Gastrocnemius medialis (tissue), 4 donors: Measurements from ENCODE around the gene RORB. TPM values are rescaled to one million over a fixed set of nuclear protein-coding genes. Genes with fewer than 3 reads are reported as not detected.

Source experiments
- ATAC-seq, 2 donors: fragments of 150-250 bp; one replicate each; pipeline ENCODE4 v1.9.1; 2016
- DNase-seq, 2 donors: peaks; one replicate each; pipeline ENCODE4 v3.0.0-alpha.2; 2019
- H3K27ac ChIP-seq, 4 donors: fragments of 200-600 bp; sonication (generic); 1 replicate in 1 of 4; 2 replicates in 3 of 4; pipeline ENCODE4 v1.5.1; 2016 to 2018; ENCODE audit warnings: mild to moderate bottlenecking in 2 of 4, moderate library complexity in 1 of 4
- H3K27me3 ChIP-seq, 3 donors: fragments of 200-600 bp; sonication (generic) in 2 of 3; 1 replicate in 1 of 3; 2 replicates in 2 of 3; pipeline versions ENCODE4 v1.5.1 to v1.6.0; 2016 to 2019; ENCODE audit warnings: mild to moderate bottlenecking in 1 of 3, moderate library complexity in 1 of 3
- H3K36me3 ChIP-seq, 2 donors: fragments of 200-600 bp; sonication (generic) in 1 of 2; one replicate each; pipeline ENCODE4 v1.5.1; 2017 to 2018
- H3K4me1 ChIP-seq, 2 donors: fragments of 200-600 bp; sonication (generic) in 1 of 2; one replicate each; pipeline ENCODE4 v1.5.1; 2016 to 2017; ENCODE audit warnings: mild to moderate bottlenecking in 2 of 2
- H3K4me3 ChIP-seq, 4 donors: fragments of 200-600 bp; sonication (generic) in 3 of 4; 1 replicate in 1 of 4; 2 replicates in 3 of 4; pipeline ENCODE4 v1.5.1; 2016 to 2019; ENCODE audit warnings: mild to moderate bottlenecking in 2 of 4
- H3K9me3 ChIP-seq, 3 donors: fragments of 200-600 bp; sonication (generic) in 2 of 3; 1 replicate in 1 of 3; 2 replicates in 2 of 3; pipeline ENCODE4 v1.5.1; 2016 to 2019
- POLR2A ChIP-seq, 2 donors: fragments of 450-650 bp; IDR thresholded peaks; one replicate each; pipeline ENCODE4 v1.6.1; 2017; ENCODE audit warnings: antibody characterized with exemption in 2 of 2, mild to moderate bottlenecking in 2 of 2, moderate library complexity in 2 of 2
- in situ Hi-C, 4 donors: fragments of 200-750 bp; cut with MboI; loops; one replicate each; pipeline versions ENCODE4 v1.15.0 to v1.8.0; 2017; ENCODE audit warnings: low sequenced_read_pairs in 4 of 4
- intact Hi-C: fragments of 100-400 bp; cut with DNase I; formaldehyde crosslinking; loops from one replicate; pipeline ENCODE4 v1.15.1; 2023; ENCODE audit warnings: low total_unique reads
- total RNA-seq, 4 donors: library from RNA; depleted of rRNA; stranded (reverse); fragments of >200 nt; gene quantifications; one replicate each; pipeline versions ENCODE4 v1.1.0 to v1.2.3, GENCODE V29; 2016
- TF ChIP-seq, protein P1 (sequence below), 5 experiments: fragments of 450-650 bp in 3 of 5; fragments of 200-600 bp in 2 of 5; sonication (generic) in 2 of 5; IDR thresholded peaks in 4 of 5; conservative IDR thresholded peaks in 1 of 5; 1 replicate in 4 of 5; 2 replicates in 1 of 5; pipeline ENCODE4 v1.5.1; 2016 to 2019; ENCODE audit warnings: antibody characterized with exemption in 5 of 5, mild to moderate bottlenecking in 3 of 5, moderate library complexity in 3 of 5

RORB gene
- total RNA-seq, 4 donors from 2014 or later, result 0.10 TPM; not detected in 3

DNA sequence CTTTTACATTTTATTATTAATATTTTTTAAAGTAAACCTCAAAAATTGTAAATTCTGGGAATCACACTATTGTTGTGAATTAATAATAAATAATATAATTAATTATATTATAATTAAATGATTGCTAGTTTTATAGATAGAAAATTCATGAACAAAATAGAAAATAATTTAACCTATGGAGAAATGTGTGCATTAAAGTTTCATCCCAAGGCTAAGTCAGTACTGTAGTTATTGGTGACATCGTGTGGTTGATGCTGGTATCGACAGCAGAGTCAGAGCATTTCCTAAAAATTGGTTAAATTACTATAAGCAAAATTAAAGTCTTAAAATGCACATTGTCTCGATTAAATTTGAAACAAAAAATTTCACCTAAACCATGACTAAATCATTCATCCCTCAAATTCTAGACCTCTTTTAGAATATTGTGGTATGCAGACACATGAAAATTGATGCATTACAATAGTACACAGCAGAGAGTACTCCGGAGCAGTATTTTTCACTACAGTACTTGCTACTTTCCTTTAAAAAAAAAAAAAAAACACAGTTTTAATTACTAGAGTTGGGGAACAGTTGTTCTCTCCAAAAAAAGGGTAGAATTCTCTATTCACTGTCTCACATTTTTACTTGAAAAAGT is 73.9 kb downstream of the RORB start:
- no peak for TF ChIP-seq POLR2A (IDR thresholded peaks at IDR 0.05)
- TF ChIP-seq, protein P1, sequence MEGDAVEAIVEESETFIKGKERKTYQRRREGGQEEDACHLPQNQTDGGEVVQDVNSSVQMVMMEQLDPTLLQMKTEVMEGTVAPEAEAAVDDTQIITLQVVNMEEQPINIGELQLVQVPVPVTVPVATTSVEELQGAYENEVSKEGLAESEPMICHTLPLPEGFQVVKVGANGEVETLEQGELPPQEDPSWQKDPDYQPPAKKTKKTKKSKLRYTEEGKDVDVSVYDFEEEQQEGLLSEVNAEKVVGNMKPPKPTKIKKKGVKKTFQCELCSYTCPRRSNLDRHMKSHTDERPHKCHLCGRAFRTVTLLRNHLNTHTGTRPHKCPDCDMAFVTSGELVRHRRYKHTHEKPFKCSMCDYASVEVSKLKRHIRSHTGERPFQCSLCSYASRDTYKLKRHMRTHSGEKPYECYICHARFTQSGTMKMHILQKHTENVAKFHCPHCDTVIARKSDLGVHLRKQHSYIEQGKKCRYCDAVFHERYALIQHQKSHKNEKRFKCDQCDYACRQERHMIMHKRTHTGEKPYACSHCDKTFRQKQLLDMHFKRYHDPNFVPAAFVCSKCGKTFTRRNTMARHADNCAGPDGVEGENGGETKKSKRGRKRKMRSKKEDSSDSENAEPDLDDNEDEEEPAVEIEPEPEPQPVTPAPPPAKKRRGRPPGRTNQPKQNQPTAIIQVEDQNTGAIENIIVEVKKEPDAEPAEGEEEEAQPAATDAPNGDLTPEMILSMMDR (IDR thresholded peaks at IDR 0.05 in 4 of 5, conservative IDR thresholded peaks at IDR 0.05 in 1 of 5), result peak in 3 of 5 experiments; percentile 20 to 57 (median 36)
- ATAC-seq (no peak), DNase-seq (no peak)
- Histone ChIP-seq H3K36me3 (no peaks in the 10 kb centered on the region), H3K4me3 (no peak overlapping the region), H3K4me1 (no peaks in the 10 kb centered on the region), H3K27ac (no peak overlapping the region), H3K27me3 (no peaks in the 10 kb centered on the region), H3K9me3 (no peaks in the 10 kb centered on the region)
- in situ Hi-C loops (loop anchor here in 1 of 4 donors (25.0 kb wide), 1 partner anchor 1359 kb away; no protein-coding TSS in a partner anchor), intact Hi-C loops (no loop called here)

DNA sequence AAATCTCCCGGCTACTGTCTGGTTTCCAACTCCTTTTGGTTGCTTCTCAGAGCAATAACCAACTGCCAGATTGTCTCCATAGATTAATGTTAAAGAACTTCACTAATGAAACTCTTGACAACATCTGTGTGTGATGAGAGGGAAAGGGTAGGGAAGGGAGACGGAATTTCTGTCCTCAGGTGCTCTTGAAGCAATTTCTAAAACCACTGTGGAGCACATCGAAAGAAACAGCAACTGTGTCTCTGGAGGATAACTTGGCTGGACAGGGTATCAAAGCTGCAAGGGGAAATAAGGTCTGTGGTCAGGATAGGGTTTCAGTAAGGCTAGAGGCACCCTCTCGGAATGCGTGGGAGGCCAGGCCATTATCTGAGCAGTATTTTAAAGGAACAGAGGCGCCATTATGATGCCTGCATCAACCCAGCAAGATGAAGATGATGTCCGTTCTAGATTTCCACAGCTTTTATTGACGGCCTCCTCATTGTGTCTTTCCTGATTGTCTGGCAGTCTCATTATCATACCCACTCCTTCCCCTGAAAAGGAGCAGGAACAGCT is 76.6 kb downstream of the RORB start:
- Histone ChIP-seq H3K27me3 (no peaks in the 10 kb centered on the region), H3K27ac (no peak overlapping the region), H3K4me3 (no peak overlapping the region), H3K9me3 (no peaks in the 10 kb centered on the region), H3K36me3 (no peaks in the 10 kb centered on the region), H3K4me1 (no peaks in the 10 kb centered on the region)
- in situ Hi-C loops (loop anchor here in 1 of 4 donors (25.0 kb wide), 1 partner anchor 1361 kb away; no protein-coding TSS in a partner anchor), intact Hi-C loops (no loop called here)
- no peak for ATAC-seq
- no peak for TF ChIP-seq POLR2A (IDR thresholded peaks at IDR 0.05)
- TF ChIP-seq, protein P1 (IDR thresholded peaks at IDR 0.05 in 4 of 5, conservative IDR thresholded peaks at IDR 0.05 in 1 of 5), result no peak
- DNase-seq, result no peak

DNA sequence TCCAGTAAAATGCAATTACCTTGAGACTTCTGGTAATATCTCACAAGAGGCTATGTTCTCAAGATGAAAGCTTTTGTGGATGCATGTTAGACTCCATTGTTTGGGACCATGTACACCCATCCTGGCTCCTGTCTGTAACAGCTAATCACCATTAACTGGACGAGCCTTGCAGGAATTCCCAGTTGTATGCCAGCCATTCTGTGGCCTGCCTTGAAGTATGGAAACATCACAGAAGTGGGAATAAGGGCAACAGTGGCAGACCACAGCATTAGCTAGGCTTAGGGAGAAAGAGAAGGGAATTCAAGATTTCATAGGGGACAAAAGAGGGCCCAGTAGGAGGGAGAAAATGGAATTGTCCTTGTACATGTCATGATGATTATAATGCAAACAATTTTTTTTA is 79.0 kb downstream of the RORB start:
- TF ChIP-seq, protein P1 (IDR thresholded peaks at IDR 0.05 in 4 of 5, conservative IDR thresholded peaks at IDR 0.05 in 1 of 5), result no peak
- in situ Hi-C loops, result no loop called here
- intact Hi-C loops, result no loop called here

DNA sequence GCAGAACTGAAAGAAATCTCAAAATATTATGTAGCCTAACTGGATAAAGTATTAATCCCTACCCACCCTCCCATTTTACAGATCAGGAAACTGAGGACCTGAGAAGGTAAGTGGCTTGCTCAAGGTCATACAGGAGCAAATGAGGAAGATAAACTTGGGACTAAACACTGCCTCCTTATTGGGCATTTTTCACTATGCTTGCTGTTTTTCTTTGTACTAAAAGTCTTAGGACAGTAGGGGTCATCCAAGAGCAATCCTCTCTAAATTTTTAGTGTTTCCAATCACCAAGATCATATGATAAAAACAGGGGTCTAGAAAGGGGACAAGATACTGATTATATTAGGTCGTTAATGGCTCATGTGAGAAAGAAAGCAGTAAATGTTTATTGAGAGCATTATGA is 80.8 kb downstream of the RORB start:
- in situ Hi-C loops, result no loop called here

More for the DNA sequence above, 79.0 kb downstream of the RORB start:
- Histone ChIP-seq H3K4me1 (no peaks in the 10 kb centered on the region), H3K9me3 (no peaks in the 10 kb centered on the region), H3K36me3 (no peaks in the 10 kb centered on the region), H3K27me3 (no peaks in the 10 kb centered on the region), H3K27ac (no peak overlapping the region), H3K4me3 (no peak overlapping the region)
- DNase-seq, result no peak
- no peak for ATAC-seq

More for the DNA sequence above, 80.8 kb downstream of the RORB start:
- DNase-seq, result no peak
- no peaks in the 10 kb centered on the region for H3K27me3 ChIP-seq
- TF ChIP-seq, protein P1 (IDR thresholded peaks at IDR 0.05 in 4 of 5, conservative IDR thresholded peaks at IDR 0.05 in 1 of 5), result no peak
- no peak overlapping the region for H3K4me3 ChIP-seq
- no peaks in the 10 kb centered on the region for H3K4me1 ChIP-seq
- intact Hi-C loops, result no loop called here
- H3K9me3 ChIP-seq, result no peaks in the 10 kb centered on the region
- no peak for ATAC-seq
- no peak overlapping the region for H3K27ac ChIP-seq
- H3K36me3 ChIP-seq, result no peaks in the 10 kb centered on the region
